K562 (cell line): ENCODE results near the gene OXT. TPM values are rescaled to one million over a fixed set of nuclear protein-coding genes. Genes with fewer than 3 reads are reported as not detected.
A peak's percentile ranks its signal among the peaks of the same experiment; 100 is the strongest.

Experiments
- ATAC-seq: fragments of 200-7000 bp; cut with Tn5 transposase; 3 replicates; pipeline ENCODE4 v1.9.1; 2020; ENCODE audit warnings: moderate library complexity
- BruUV-seq: library from RNA; stranded (reverse); fragments of 400-500 nt; replicated peaks from 2 replicates; lab custom pipeline; 2021; lab: Mats Ljungman, UMichigan
- CTCF ChIA-PET: fragments of 300-600 bp; formaldehyde crosslinking; extraction: SDS; loops from one replicate; lab custom pipeline; 2021; ENCODE audit warnings: low intra/inter-chr PET ratio; lab: Yijun Ruan, JAX
- POLR2A ChIA-PET: fragments of 300-600, 350-650 bp; sonication (Branson Sonifier 250); formaldehyde crosslinking; extraction: SDS; loops from one replicate; lab custom pipeline; 2021; ENCODE audit warnings: antibody characterized with exemption, inconsistent platforms; lab: Yijun Ruan, JAX
- DNase-seq, 4 experiments: peaks; one replicate each; pipeline versions ENCODE4 v3.0.0 to v3.0.0-alpha.2; 2011 to 2018; ENCODE audit warnings: low spot score in 3 of 4, mixed read lengths in 3 of 4; ENCODE audit errors: extremely low read depth in 1 of 4
- FAIRE-seq: peaks from 2 replicates; lab custom pipeline; 2011; peaks lifted over from hg19 to GRCh38; lab: Jason Lieb, UNC
- H2AFZ ChIP-seq: 2 replicates; pipeline ENCODE4 v1.6.0; 2011; ENCODE audit warnings: low read depth, low read length, control low read depth, inconsistent platforms
- H3K27ac ChIP-seq: fragments of 200-600 bp; 3 replicates; pipeline ENCODE4 v1.8.0; 2011; ENCODE audit warnings: low read depth, mild to moderate bottlenecking, control low read depth, inconsistent platforms, low read length, moderate library complexity, mixed read lengths; ENCODE audit errors: extremely low read depth
- H3K27me3 ChIP-seq, 2 experiments: fragments of 300-600 bp in 1 of 2; 2 replicates in 1 of 2; 3 replicates in 1 of 2; pipeline versions ENCODE4 v1.6.0 to v1.8.0; 2011; ENCODE audit warnings: inconsistent platforms in 2 of 2, low read length in 2 of 2, mild to moderate bottlenecking in 1 of 2, mixed read lengths in 1 of 2, moderate library complexity in 1 of 2; ENCODE audit not compliant: control insufficient read depth in 2 of 2, insufficient read depth in 2 of 2
- H3K36me3 ChIP-seq: fragments of 300-600 bp; 3 replicates; pipeline ENCODE4 v1.8.0; 2011; ENCODE audit warnings: mild to moderate bottlenecking, low read length, inconsistent platforms; ENCODE audit not compliant: control insufficient read depth, insufficient read depth
- H3K4me1 ChIP-seq, 2 experiments: fragments of 200-600 bp in 1 of 2; replicated peaks in 1 of 2; 2 replicates in 1 of 2; 3 replicates in 1 of 2; pipeline versions ENCODE4 v1.5.1 to v1.8.0; 2011; ENCODE audit warnings: inconsistent platforms in 2 of 2, low read length in 2 of 2, mild to moderate bottlenecking in 1 of 2, mixed read lengths in 1 of 2, moderate library complexity in 1 of 2; ENCODE audit not compliant: control insufficient read depth in 2 of 2, insufficient read depth in 2 of 2
- H3K4me2 ChIP-seq: 2 replicates; pipeline ENCODE4 v1.6.1; 2011; ENCODE audit warnings: low read length, control low read depth, inconsistent platforms, mixed read lengths; ENCODE audit not compliant: insufficient read depth
- H3K4me3 ChIP-seq: fragments of 200-600 bp; sonication (generic), shearing (Covaris generic); 2 replicates; pipeline ENCODE4 v1.5.1; 2016; ENCODE audit warnings: control low read depth, inconsistent platforms
- H3K79me2 ChIP-seq: fragments of 200-600 bp; 3 replicates; pipeline ENCODE4 v1.8.0; 2011; ENCODE audit warnings: low read length, inconsistent platforms; ENCODE audit not compliant: control insufficient read depth, insufficient read depth
- H3K9ac ChIP-seq, 2 experiments: 2 replicates each; pipeline versions ENCODE4 v1.6.0 to v1.6.1; 2011; ENCODE audit warnings: low read depth in 2 of 2, low read length in 2 of 2, control low read depth in 1 of 2, inconsistent platforms in 1 of 2, mild to moderate bottlenecking in 1 of 2, mixed read lengths in 1 of 2; ENCODE audit not compliant: insufficient read depth in 1 of 2
- H3K9me1 ChIP-seq: one replicate; pipeline ENCODE4 v1.6.0; 2011; ENCODE audit warnings: inconsistent platforms, mild to moderate bottlenecking, low read length, moderate library complexity; ENCODE audit not compliant: control insufficient read depth, insufficient read depth
- H3K9me3 ChIP-seq: replicated peaks from 2 replicates; pipeline ENCODE4 v1.5.1; 2011; ENCODE audit warnings: low read depth, low read length, inconsistent platforms; ENCODE audit not compliant: control insufficient read depth, insufficient read depth
- H4K20me1 ChIP-seq: replicated peaks from 2 replicates; pipeline ENCODE4 v1.6.1; 2011; ENCODE audit warnings: low read length, inconsistent platforms, mixed read lengths; ENCODE audit not compliant: control insufficient read depth, insufficient read depth
- ELF4 ChIP-seq: fragments of 450-650 bp; formaldehyde crosslinking; IDR thresholded peaks from 2 replicates; pipeline ENCODE4 v1.4.0; 2022; ENCODE audit warnings: missing genetic modification characterization
- FOXA3 ChIP-seq, 2 experiments: fragments of 450-650 bp in 1 of 2; sonication (generic) in 1 of 2; formaldehyde crosslinking; IDR thresholded peaks in 1 of 2; conservative IDR thresholded peaks in 1 of 2; 2 replicates each; pipeline versions ENCODE4 v1.4.0 to v1.8.0; 2020 to 2022; ENCODE audit warnings: mild to moderate bottlenecking in 2 of 2, missing genetic modification reagents in 1 of 2
- PHF21A ChIP-seq: fragments of 450-650 bp; IDR thresholded peaks from 2 replicates; pipeline ENCODE4 v1.6.1; 2017; ENCODE audit warnings: low read depth, borderline replicate concordance
- SRSF7 ChIP-seq: fragments of 200-400 bp; formaldehyde crosslinking; optimal IDR thresholded peaks from 2 replicates; pipeline ENCODE3; 2017; ENCODE audit warnings: mild to moderate bottlenecking, low read depth, low read length
- TCF3 ChIP-seq: sonication (generic); formaldehyde crosslinking; IDR thresholded peaks from 2 replicates; pipeline ENCODE4 v1.4.0; 2020; ENCODE audit warnings: mild to moderate bottlenecking, missing genetic modification reagents
- ZNF518B ChIP-seq: fragments of 250-450 bp; sonication (Bioruptor Pico); IDR thresholded peaks from 2 replicates; pipeline ENCODE4 v1.5.0; 2021; ENCODE audit warnings: mild to moderate bottlenecking, moderate library complexity
- ZNF699 ChIP-seq: fragments of 250-450 bp; sonication (Bioruptor Pico); IDR thresholded peaks from 2 replicates; pipeline ENCODE4 v1.8.0; 2021; ENCODE audit warnings: mild to moderate bottlenecking, moderate library complexity; ENCODE audit not compliant: insufficient replicate concordance
- WGBS: fragments of 100-300 bp; shearing (Covaris generic); methylation state at CpG from one replicate; pipeline ENCODE4 v1.1.6; 2016; ENCODE audit warnings: low coverage, mixed read lengths; ENCODE audit not compliant: insufficient coverage; ENCODE audit errors: missing lambda C conversion rate; 5-methylcytosine and 5-hydroxymethylcytosine counted together
- in situ Hi-C: fragments of 300-500 bp; cut with MboI; formaldehyde crosslinking; loops from 4 replicates; pipeline ENCODE4 v1.15.0; 2018; ENCODE audit warnings: inconsistent platforms, mixed read lengths
- intact Hi-C: fragments of 100-400 bp; cut with micrococcal nuclease; formaldehyde crosslinking; loops from 2 replicates; pipeline ENCODE4 v1.14.2; 2022
- polyA plus RNA-seq, 8 experiments: library from polyadenylated mRNA; depleted of rRNA in 4 of 8; stranded (reverse) in 5 of 8; unstranded in 3 of 8; fragments of >200 nt; fragmentation: Nextera tagmentation in 2 of 8; fragmentation: Illumina TruSeq in 1 of 8; extraction: Ambion mirVana in 2 of 8; extraction: Trizol in 1 of 8; gene quantifications; 2 replicates each; pipeline versions ENCODE4 v1.2.1 to v1.2.3, GENCODE V29; 2011 to 2014; ENCODE audit warnings: inconsistent platforms in 1 of 8, missing spikeins in 1 of 8
- total RNA-seq, 7 experiments: library from RNA; depleted of rRNA in 6 of 7; stranded (reverse); fragments of >200 nt in 6 of 7; fragmentation: Illumina TruSeq in 2 of 7; extraction: Trizol in 2 of 7; gene quantifications; 2 replicates each; pipeline versions ENCODE4 v1.2.1 to v1.2.3, GENCODE V29; 2011 to 2021; ENCODE audit warnings: low replicate concordance in 1 of 7

OXT gene
- total and polyA plus RNA-seq, 9 of the 15 experiments (the other 6 are each of a cell fraction or from before 2014, with no cell fraction given): not detected

GRCh38 chr20:3088031-3088430 lies 16.6 kb downstream of the OXT start:
- peaks cover 5 to 27% of the 10 kb centered on the region in 2 experiments; a peak in 3 of 5 replicates for H3K4me1 ChIP-seq
- no peaks in the 10 kb centered on the region for H3K79me2 ChIP-seq
- no peak overlapping the region; the same call in 1 of the 2 replicates for H2AFZ ChIP-seq
- ATAC-seq: peak; percentile 61; the same call in 2 of the 3 replicates
- H3K4me2 ChIP-seq: no peak overlapping the region
- ChIA-PET CTCF (no interaction called here), POLR2A (interaction anchor here (0.6 to 1.2 kb wide), 2 partner anchors 11 to 232 kb away, joined by 3 read pairs; no protein-coding TSS in a partner anchor)
- no TSS peak for BruUV-seq
- DNase-seq: peak in 1 of 4 experiments; percentile 22
- no peak overlapping the region for H3K27ac ChIP-seq
- H3K4me3 ChIP-seq: no peak overlapping the region
- intact Hi-C loops (no loop called here), in situ Hi-C loops (no loop called here)
- WGBS: 38% methylated on average over 5 of the region's 7 CpGs
- no peaks in the 10 kb centered on the region for H3K36me3 ChIP-seq
- H3K9ac ChIP-seq: peak overlapping the region in 1 of 2 experiments; percentile 81; a peak in 1 of 4 replicates
- peaks cover 3% of the 10 kb centered on the region for H3K9me1 ChIP-seq
- H3K27me3 ChIP-seq: no peaks in the 10 kb centered on the region
- no peaks in the 10 kb centered on the region for H4K20me1 ChIP-seq
- H3K9me3 ChIP-seq: no peaks in the 10 kb centered on the region
- TF ChIP-seq SRSF7 (no peak), FOXA3 (CRISPR knock-in tag; conservative IDR thresholded peaks at IDR 0.05 in 1 of 2, IDR thresholded peaks at IDR 0.05 in 1 of 2) (peak in 1 of 2 experiments; percentile 94; a peak in 2 of 4 replicates)
- no peak for FAIRE-seq

- ATAC-seq (no peak), FAIRE-seq (no peak)
- in situ Hi-C loops: no loop called here
These were observed 19.1 kb downstream of the OXT start for GRCh38 chr20:3090565-3090964.

More at GRCh38 chr20:3090565-3090964, 19.1 kb downstream of the OXT start:
- no peak overlapping the region for H3K9ac ChIP-seq
- no peaks in the 10 kb centered on the region for H3K9me1 ChIP-seq
- peaks cover 10 to 26% of the 10 kb centered on the region in 2 experiments; a peak in 4 of 5 replicates for H3K4me1 ChIP-seq
- H2AFZ ChIP-seq: 0 out of 2 replicates have a peak overlapping the region, but pooled peaks have one; percentile 9
- H3K36me3 ChIP-seq: no peaks in the 10 kb centered on the region
- no peaks in the 10 kb centered on the region for H3K27me3 ChIP-seq
- no peak overlapping the region for H3K27ac ChIP-seq
- DNase-seq: no peak
- POLR2A ChIA-PET: no interaction called here
- H3K4me2 ChIP-seq: no peak overlapping the region; the same call in 1 of the 2 replicates
- CTCF ChIA-PET: no interaction called here
- H3K4me3 ChIP-seq: no peak overlapping the region
- BruUV-seq: no TSS peak
- intact Hi-C loops: no loop called here
- no peak for TF ChIP-seq ZNF699 (CRISPR knock-in tag)
- no peak for TF ChIP-seq ELF4 (CRISPR knock-in tag)
- no peak for TF ChIP-seq ZNF518B
- 0 out of 2 replicates have a peak, but pooled peaks have one; percentile 21 for TF ChIP-seq TCF3 (CRISPR knock-in tag)
- no peak for TF ChIP-seq PHF21A
- WGBS: 0% methylated on average over 1 of the region's 1 CpG
- H3K9me3 ChIP-seq: no peaks in the 10 kb centered on the region
- no peaks in the 10 kb centered on the region for H4K20me1 ChIP-seq
- H3K79me2 ChIP-seq: no peaks in the 10 kb centered on the region
